Cerebellar cortex (tissue), 1 donor: Measurements from ENCODE around the gene NPL.

Experiments
- DNase-seq: peaks from one replicate; pipeline ENCODE4 v3.0.0-alpha.2; 2015; ENCODE audit warnings: low spot score

NPL gene

GRCh38 chr1:182789138-182790076, at the start of gene NPL:
TSS of gene NPL (plus strand) at chr1:182789773. CDS start at chr1:182794372, 4,599 bp downstream.
- peak; percentile 47 for DNase-seq

- no peak for DNase-seq
These were observed 49.5 kb upstream of the NPL start for GRCh38 chr1:182740120-182740519.

GRCh38 chr1:182742780-182743179, 46.8 kb upstream of the NPL start:
- DNase-seq, result no peak

- no peak for DNase-seq
These were observed 37.2 kb upstream of the NPL start for GRCh38 chr1:182752077-182752988.

- no peak for DNase-seq
These were observed 35.5 kb upstream of the NPL start for GRCh38 chr1:182754087-182754486.

- DNase-seq, result no peak
These were observed 34.8 kb upstream of the NPL start for GRCh38 chr1:182754543-182755314.

- DNase-seq, result no peak
These were observed 33.9 kb upstream of the NPL start for GRCh38 chr1:182755632-182756031.

GRCh38 chr1:182756423-182756822, 33.1 kb upstream of the NPL start:
- no peak for DNase-seq

GRCh38 chr1:182761396-182762395, 27.9 kb upstream of the NPL start:
- DNase-seq, result no peak

GRCh38 chr1:182762536-182762935, 27.0 kb upstream of the NPL start:
- no peak for DNase-seq

GRCh38 chr1:182764029-182764727, 25.4 kb upstream of the NPL start:
- DNase-seq, result no peak

- DNase-seq, result no peak
These were observed 24.2 kb upstream of the NPL start for GRCh38 chr1:182765391-182765790.

GRCh38 chr1:182766050-182766449, 23.5 kb upstream of the NPL start:
- DNase-seq, result no peak

GRCh38 chr1:182766881-182767645, 22.5 kb upstream of the NPL start:
- no peak for DNase-seq

- DNase-seq, result no peak
These were observed 20.6 kb upstream of the NPL start for GRCh38 chr1:182768963-182769362.

GRCh38 chr1:182770232-182770631, 19.3 kb upstream of the NPL start:
- no peak for DNase-seq

GRCh38 chr1:182771187-182771984, 18.2 kb upstream of the NPL start:
- DNase-seq, result no peak

- no peak for DNase-seq
These were observed 12.2 kb upstream of the NPL start for GRCh38 chr1:182777386-182777785.
